GM19025 (cell line): Measurements from ENCODE around the gene ADARB2.

ENCODE experiments used
- ATAC-seq: cut with Tn5 transposase; IDR thresholded peaks from one replicate; pipeline ENCODE4 v1.9.1; 2021; ENCODE audit warnings: mild to moderate bottlenecking, low read depth, moderate library complexity; ENCODE audit not compliant: unreplicated experiment

Gene ADARB2

DNA sequence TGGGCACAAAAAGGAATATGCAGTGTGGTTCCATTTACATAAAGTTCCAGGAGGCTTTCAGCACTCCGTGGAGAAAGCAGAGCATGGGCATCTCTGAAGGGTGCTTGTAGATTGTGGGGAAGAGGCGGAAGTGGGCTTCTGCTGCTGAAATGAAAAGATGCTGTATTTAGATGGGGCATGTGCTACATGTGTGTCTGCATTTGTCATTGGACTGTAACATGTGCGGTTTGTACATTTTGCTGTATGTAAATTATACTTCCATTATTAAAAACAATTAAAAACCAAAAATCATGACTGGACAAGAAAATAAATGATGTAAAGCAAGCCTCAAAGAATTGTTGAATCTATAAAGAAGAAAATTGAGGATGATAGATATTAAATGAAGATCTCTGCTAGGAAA lies 347.1 kb downstream of the ADARB2 start:
- no peak for ATAC-seq

DNA sequence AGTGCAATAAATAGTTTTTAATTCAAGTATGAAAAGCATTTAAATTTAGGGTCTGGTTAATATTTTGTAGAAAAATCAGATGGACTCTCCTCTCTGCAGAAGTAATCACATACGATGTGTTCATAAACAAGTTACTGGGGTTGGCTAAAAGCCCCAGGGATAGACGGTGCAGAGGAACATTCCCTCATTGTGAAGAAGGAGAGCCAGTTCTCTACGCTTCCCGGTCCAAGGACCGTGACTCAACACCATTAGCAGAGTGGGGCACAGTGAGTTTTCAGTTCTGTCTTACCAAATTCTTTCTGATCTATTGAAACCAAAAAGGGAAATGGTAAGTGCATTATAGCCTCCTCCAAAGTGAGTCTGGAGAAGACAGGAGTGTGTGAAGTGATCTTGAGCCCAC lies 353.3 kb downstream of the ADARB2 start:
- no peak for ATAC-seq

DNA sequence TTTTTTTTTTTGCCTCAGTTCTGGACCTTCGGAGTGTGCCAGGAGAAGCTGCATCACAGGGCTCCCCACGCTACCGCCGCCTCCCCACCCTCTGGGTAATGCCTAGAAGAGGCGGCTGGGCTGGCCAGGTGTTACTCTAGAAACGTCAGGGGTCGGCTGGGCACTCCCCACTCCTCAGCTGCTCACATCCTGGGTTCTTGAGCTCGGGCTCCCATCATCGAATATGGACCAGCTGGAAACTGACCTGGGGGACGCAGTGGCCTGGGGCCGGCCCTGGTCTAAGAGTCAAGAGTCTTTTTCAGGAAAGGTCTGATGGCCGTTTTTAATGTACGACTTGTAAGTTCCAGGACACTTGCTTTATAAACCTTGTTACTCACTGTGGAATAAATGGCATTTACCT lies 354.6 kb downstream of the ADARB2 start:
- no peak for ATAC-seq

DNA sequence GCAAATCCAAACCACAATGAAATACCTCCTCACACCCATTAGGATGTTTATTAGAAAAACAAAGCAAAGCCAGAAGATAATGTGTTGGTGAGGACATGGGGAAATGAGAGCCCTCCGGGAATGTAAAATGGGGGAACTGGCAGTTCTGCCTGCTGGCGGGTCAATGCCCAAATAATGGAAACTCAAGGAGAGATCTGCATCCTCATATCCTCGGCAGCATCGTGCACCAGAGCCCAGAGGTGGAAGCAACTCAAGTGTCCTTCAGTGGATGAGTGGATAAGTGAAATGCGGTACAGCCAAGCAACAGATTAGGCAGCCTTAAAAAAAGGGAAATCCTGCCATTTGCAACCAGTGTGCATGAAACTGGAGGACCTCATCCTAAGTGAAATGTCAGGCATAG lies 356.0 kb downstream of the ADARB2 start:
- no peak for ATAC-seq

DNA sequence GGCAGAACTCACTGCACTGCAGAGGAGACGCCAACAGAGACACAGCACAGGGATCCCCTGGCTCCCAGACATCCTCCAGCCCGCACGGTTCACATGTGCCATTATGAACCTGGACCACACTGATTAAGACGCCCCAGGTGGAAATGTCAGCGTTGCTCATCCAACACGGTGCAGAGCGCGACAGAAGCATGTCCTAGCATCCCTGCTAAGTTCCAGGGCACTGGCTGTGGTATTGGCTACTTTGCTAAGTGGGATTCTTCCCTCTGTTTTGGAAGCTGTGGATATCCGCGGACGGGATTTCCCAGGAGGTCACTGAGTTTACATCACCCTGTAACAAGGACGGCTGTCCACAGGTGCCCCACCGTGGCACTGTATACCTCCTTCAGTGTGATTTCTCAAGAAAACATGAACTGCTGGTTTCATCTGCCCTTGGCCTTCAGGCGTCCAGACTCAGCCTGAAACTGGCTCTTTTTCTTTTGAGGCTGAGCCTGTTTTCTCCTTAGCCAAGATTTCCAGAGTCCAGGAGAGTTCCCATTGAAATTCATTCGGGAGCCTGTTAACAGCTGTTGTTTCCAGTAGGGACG lies 357.1 kb downstream of the ADARB2 start:
- no peak for ATAC-seq

DNA sequence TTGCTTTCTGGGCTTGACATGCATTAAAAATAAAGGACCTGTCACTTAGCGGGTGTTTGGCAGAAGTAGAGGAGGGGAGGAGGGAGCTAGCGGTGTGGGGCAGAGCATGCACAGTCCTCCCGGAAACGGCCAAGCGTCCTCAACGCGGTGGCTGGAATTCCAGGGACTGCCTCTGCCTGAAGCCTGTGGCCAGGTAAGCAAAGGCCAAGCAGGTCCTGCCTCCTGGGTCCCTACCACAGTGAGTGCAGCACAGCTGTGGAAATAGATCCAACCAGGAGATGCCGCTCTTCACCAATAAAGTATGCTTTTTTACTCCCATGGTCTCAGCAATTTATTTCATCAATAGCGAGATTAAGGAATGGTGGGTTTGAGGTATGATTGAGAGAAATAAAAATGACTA lies 357.7 kb downstream of the ADARB2 start:
- ATAC-seq, result no peak

DNA sequence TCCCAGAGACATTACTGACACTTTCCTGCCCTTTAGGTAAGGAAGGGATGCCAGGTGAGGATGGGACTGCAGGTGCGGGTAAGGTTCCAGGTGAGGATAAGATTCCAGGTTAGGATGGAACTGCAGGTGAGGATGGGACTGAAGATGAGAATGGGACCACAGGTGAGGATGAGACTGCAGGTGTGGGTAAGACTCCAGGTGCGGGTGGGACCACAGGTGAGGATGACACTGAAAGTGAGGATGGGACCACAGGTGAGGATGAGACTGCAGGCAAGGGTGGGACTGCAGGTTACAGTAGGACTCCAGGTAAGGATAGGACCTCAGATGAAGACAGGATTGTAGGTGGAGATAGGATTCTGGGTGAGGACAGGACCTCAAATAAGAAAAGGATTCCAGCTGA lies 358.9 kb downstream of the ADARB2 start:
- no peak for ATAC-seq

DNA sequence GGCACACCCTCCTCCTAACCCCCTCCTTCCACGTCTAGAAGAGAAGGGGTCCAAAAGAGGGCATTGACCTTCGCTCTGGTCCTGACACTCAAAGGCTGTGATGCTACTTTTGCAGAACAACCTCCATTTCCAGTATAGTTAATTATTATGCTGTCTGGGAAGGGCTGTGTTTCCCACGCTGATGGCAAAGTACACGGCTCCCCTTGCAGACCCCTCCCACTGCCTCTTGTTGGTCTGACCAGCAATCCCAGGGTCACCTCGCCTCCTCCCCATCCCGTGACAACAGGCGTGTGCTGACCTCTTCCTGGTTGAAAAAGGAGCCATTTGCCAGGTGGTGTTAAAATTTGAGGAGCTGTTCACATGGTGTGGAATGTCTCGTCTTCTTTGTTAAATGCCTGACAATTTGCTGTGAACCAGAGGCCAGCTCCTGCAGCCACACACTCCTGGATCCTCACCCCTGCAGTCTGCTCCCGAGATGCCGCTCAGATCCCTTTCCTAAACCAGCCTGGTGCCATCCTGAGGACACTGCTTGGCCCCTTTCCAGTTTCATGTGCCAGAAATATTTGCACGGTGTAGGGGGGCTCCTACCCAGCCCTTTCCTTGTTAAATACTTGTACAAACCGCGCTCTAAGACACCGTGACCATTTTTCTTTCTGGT lies 359.5 kb downstream of the ADARB2 start:
- no peak for ATAC-seq

DNA sequence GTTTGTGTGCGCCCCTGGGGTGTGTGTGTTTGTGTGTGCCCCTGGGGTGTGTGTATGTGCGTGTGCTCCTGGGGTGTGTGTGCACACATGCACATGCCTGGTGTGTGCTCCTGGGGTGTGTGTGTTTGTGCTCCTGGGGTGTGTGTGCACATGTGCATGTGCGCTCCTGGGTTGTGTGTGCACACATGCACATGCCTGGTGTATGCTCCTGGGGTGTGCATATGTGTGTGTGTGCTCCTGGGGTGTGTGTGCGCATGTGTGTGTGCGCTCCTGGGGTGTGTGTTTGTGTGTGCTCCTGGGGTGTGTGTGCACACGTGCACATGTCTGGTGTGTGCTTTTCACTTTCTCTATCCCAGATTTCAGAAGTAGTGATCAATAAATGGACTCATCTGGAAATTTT lies 360.1 kb downstream of the ADARB2 start:
- no peak for ATAC-seq

DNA sequence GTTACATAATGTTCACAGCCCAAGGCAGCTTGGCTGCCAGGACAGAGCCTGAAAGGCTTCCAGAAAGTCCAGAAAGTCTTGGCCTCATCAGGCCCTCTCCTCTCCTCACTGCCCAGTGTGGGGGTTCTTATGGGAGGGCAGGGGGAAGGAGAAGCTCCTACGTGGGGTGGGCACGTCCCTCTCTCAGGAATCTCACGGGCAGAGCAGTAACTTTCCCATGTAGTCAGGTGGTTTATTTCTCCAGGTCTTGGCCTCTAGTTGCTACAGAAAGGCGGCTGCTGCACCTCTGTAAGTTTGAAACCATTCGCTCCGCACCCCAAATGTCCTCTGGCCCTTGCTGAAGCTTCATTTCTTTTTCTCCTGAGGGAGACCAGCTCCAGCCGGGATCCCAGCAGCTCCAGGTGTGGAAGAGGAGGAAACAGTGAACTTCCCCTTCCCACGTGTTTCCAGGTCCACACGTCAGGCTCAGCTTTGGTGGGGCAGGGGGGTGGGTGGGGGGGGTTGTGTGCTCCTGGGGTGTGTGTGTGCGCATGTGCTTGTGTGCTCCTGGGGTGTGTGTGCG lies 360.9 kb downstream of the ADARB2 start:
- no peak for ATAC-seq

DNA sequence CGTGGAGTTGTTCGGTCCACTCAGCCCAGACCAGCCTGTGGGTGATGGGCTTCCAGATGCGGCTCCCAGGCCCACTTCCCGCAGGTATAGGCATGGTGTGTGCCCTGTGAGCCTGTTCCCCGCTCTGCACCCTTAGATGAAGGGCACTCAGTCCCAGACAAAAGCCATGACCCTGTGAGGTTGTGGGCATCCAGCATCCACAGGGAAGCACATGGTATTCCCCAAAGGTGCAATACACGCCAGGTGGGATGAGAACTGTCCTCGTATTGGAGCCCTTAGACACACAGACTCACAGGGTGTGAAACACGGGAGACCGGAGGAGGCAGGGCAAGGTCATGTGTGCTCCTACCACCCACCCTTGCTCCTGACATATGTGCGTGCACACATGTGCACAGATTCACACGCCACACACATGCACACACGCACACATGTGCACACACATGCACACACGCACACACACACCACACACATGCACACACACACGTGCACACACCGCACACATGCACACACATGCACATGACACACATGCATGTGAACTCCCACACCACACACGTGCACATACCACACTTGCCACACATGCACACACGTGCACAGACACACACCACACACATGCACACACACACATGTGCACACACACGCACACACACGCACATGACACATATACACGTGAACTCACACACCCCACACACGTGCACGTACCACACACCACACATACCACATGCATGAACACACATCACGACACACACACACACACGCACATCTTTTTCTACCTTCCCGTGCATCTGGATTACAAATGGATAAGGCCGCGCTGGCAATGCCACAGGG lies 361.8 kb downstream of the ADARB2 start:
- ATAC-seq, result no peak

DNA sequence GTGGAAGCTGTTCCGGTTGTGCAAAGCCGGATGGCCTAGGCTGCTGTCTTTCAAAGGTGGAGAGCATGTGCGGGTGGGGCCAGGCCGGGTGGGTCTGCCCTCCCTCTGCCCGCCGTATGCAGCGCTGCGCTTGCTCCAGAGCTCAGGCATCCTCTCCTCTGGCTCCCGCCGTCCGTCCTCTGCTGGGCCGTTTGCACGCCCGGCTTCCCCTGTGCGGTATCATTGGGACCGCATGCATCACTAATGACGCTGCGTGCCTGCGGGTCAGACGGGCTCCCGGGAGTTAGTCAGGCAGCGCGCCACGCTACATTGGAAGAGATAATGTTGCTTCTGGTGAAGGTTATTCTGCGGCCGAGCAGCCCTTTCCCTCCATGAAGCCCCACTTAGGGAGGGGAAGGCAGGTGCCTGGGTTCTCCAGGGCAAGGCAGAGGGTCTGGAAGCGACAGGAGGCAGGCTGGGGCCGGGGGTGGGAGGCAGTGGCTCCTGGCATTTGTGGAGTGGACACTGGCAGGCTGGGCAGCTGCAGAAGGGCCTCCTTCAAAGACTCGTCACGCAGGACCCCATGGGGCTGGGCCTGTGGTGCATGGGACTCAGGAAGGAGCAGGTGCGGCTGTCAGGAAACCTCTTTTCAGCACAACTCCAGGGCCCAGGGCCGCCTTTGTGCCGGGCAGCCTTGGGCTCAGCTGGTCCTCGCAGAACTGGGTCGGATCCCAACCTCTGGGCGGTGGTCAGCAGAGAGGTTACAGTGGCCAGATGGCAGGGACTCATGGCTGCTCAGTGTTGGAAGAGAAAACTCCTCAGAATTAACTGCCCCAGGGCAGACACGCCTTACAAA lies 362.6 kb downstream of the ADARB2 start:
- ATAC-seq, result no peak

DNA sequence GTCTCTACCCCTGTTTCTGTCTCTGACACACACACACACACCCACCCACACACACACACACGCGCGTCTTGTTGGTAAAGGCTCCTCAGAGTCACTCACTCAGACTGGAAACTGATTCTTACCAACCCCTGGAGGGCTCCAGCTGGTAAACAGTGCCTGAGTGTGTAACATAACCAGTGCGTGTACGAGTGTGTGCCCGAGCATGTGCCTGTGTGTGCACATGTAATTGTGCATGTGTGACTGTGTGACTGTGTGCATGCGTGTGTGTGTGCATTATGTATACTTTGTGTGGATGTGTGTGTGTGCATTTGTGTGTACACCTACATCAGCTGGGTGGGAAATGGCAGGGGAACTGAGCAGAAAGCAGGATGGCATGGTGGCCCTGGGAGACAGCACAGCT lies 364.0 kb downstream of the ADARB2 start:
- no peak for ATAC-seq

DNA sequence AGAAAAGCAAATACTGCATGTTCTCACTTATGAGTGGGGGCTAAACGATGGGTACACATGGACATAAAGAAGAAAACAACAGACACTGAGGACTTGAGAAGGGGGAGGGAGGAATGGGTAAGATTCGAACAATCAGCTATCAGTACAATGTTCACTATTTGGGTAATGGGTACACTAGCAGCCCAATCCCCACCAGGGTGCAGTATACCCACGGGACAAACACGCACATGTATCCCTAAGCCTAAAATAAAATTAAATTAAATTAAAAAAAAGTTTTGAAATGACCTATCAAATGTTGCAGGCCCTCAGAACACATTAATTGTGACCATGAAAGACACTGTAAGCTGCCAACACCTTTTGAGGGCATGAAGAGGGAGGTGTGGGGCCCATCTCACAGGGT lies 365.1 kb downstream of the ADARB2 start:
- no peak for ATAC-seq

DNA sequence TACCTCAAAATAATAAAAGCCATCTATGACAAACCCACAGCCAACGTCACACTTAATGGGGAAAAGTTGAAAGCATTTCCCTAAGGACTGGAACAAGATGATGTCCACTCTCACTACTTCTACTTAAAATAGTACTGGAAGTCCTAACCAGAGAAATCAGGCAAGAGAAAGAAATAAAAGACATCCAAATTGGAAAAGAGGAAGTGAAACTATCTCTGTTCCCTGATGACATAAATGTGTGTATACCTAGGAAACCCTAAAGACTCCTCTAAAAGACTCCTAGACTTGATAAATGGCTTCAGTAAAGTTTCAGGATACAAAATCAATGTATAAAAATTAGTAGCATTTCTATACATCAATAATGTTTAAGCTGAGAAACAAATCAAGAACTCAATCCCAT lies 367.0 kb downstream of the ADARB2 start:
- ATAC-seq, result no peak

DNA sequence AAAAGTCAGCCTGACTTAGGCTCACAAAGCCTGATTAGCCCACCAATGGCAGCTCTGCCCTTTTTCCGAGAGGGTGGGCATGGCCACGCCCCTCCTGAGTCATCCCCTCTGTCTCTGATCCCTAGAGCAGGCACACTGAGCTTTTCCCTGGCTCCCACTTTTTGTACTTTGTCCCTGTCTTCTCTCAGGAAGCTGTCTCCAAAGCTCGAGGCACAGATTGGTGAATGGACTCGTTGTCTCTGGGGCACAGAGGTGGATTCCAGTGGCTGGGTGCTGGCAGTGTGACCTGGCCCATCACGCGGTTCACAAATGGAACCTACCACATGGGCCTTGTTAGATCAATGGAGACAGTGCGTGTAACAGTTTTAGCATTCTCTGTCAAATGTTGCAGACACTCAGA lies 367.7 kb downstream of the ADARB2 start:
- ATAC-seq, result no peak

DNA sequence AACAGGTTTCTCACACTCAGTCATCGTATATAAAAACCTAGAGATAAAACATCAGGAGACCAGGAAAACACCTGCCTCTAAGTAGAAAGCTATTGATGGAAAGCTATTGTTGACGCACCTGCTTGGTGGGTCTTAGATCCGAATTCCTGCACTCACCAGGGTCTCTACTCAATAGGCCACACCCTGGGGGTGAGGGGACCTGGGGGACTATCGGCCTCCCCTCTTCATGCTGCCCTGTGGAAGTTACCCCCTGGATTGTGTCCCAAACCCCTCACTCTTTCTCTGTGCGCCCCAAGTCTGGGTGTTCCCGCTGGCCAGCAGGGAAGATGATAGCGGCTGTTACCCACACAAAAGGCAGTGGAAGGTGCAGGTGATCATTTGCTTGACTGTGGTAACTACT lies 368.1 kb downstream of the ADARB2 start:
- ATAC-seq, result no peak

DNA sequence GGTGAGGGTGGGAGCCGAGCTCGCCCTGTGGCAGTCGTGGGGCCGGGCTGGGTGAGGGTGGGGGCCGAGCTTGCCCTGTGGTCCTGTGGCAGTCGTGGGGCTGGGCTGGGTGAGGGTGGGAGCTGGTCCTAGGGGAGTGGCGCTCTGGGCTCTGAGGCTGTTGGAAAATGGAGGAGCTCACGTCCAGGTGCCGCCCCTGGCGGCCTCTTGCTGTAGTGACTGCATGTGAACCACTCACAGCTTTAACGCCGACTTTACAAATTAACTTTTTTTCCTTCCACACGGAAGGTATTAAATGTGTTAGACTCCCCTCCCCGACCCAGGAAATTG lies 368.5 kb downstream of the ADARB2 start:
- no peak for ATAC-seq

DNA sequence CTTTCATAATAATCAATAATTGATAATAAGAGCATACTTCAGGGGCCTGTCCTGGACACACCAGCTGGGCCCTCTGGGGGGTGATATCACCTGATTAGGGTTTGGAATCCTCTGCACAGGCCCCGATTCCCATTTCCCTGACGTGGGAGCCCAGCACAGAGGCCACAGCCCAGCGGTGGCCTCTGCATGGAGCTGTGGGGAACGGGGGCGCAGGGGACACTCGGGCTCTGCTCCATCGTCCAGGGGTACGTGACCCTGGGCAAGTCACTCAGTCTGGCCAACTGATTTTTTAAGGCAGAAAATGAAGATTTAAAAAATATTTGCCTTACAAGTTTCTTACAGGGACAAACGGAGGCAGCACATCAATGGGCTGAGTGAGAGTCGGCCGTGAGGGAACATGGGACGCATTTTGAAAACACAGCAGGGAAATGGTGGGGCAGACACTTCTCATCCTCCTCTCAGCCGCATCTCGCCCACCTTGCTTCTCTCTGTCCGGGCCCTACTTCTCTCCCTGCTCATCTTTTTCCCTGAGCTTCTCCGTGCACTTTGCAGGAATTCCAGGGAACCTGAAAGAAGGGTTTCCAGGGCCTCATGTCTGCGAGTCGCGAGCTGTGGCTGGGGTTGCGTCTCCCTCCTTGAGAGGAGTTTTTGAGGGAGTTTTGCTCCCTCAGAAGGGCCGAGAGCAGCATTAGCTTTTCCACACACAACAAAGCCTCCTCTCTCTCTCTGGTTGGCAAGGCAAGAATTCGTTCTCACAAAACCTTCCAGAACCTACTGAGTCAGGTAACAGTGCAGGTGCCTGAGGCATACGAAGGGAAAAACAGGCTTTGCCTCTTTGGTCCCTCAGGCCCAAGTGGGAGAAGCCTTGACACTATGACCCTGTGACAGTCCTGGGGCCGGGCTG lies 369.1 kb downstream of the ADARB2 start:
- no peak for ATAC-seq
